Activated effector memory CD4-positive, alpha-beta T cell treated with Interleukin-2 at 50 U/mL for 16 hours (primary cell): Measurements from ENCODE around the gene ABLIM1.

Source experiments
- DNase-seq: peaks from one replicate; pipeline ENCODE4 v3.0.0-alpha.2; 2020

The ABLIM1 gene

GRCh38 chr10:114508376-114508775 lies 149.7 kb downstream of the ABLIM1 start:
- DNase-seq = no peak

GRCh38 chr10:114507449-114507848 lies 150.6 kb downstream of the ABLIM1 start:
- DNase-seq = no peak

GRCh38 chr10:114506871-114507385 lies 151.1 kb downstream of the ABLIM1 start:
- DNase-seq = no peak

GRCh38 chr10:114504769-114505579 lies 153.1 kb downstream of the ABLIM1 start:
- no peak for DNase-seq

GRCh38 chr10:114502074-114502473 lies 156.0 kb downstream of the ABLIM1 start:
- no peak for DNase-seq

GRCh38 chr10:114501650-114502049 lies 156.4 kb downstream of the ABLIM1 start:
- DNase-seq = no peak

- DNase-seq = no peak
Measured at GRCh38 chr10:114500643-114501042, 157.4 kb downstream of the ABLIM1 start.

GRCh38 chr10:114499630-114500190 lies 158.4 kb downstream of the ABLIM1 start:
- DNase-seq = peak; percentile 26

- no peak for DNase-seq
Measured at GRCh38 chr10:114499116-114499515, 159.0 kb downstream of the ABLIM1 start.

GRCh38 chr10:114498413-114499111 lies 159.5 kb downstream of the ABLIM1 start:
- DNase-seq = no peak

GRCh38 chr10:114495303-114495702 lies 162.8 kb downstream of the ABLIM1 start:
- no peak for DNase-seq

GRCh38 chr10:114492351-114493037 lies 165.6 kb downstream of the ABLIM1 start:
- no peak for DNase-seq

- DNase-seq = no peak
Measured at GRCh38 chr10:114491933-114492332, 166.1 kb downstream of the ABLIM1 start.

GRCh38 chr10:114491419-114491818 lies 166.7 kb downstream of the ABLIM1 start:
- no peak for DNase-seq

GRCh38 chr10:114489521-114490310 lies 168.4 kb downstream of the ABLIM1 start:
- no peak for DNase-seq

- no peak for DNase-seq
Measured at GRCh38 chr10:114487815-114488536, 170.1 kb downstream of the ABLIM1 start.

GRCh38 chr10:114486938-114487814 lies 170.9 kb downstream of the ABLIM1 start:
- no peak for DNase-seq

- DNase-seq = no peak
Measured at GRCh38 chr10:114485696-114486400, 172.2 kb downstream of the ABLIM1 start.

- no peak for DNase-seq
Measured at GRCh38 chr10:114483575-114483974, 174.5 kb downstream of the ABLIM1 start.
